VCaP (cell line): ENCODE data around the gene UBL7.

ENCODE experiments used
- H3K27ac ChIP-seq: fragments of 450-650 bp; 2 replicates; pipeline ENCODE4 v1.5.1; 2017
- CTCF ChIP-seq: fragments of 450-650 bp; conservative IDR thresholded peaks from 2 replicates; pipeline ENCODE4 v1.5.1; 2017; ENCODE audit warnings: mild to moderate bottlenecking, moderate library complexity

The UBL7 gene

GRCh38 chr15:74449643-74450205 lies 11.2 kb downstream of the UBL7 start:
- TF ChIP-seq CTCF, result no peak
- H3K27ac ChIP-seq, result no peak overlapping the region

DNA sequence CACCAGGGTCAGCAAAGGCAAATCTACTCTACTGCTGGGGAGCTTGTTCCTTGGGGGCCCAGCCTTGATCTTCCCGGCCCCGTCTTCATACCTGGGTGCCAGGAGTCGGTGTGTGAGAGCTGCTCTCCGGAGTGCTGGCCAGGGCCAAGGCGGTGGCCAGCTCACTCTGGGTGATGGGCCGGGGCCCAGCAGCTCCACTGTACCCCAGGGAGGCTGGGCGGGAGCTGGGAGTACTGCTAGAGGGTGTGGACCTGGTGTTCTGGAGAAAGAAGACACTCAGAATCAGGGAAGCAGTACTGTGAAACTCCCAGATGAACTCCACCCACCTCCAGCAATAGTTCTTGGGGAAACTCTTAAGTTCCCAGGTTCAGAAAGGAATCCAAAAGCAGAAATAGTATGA lies 11.9 kb downstream of the UBL7 start:
- H3K27ac ChIP-seq, result no peak overlapping the region
- TF ChIP-seq CTCF, result no peak

GRCh38 chr15:74445816-74446763 lies 14.9 kb downstream of the UBL7 start:
- TF ChIP-seq CTCF, result no peak
- no peak overlapping the region for H3K27ac ChIP-seq

GRCh38 chr15:74444106-74445062 lies 16.6 kb downstream of the UBL7 start:
- TF ChIP-seq CTCF, result no peak
- no peak overlapping the region for H3K27ac ChIP-seq

GRCh38 chr15:74443100-74443909 lies 17.7 kb downstream of the UBL7 start:
- no peak overlapping the region for H3K27ac ChIP-seq
- no peak for TF ChIP-seq CTCF

DNA sequence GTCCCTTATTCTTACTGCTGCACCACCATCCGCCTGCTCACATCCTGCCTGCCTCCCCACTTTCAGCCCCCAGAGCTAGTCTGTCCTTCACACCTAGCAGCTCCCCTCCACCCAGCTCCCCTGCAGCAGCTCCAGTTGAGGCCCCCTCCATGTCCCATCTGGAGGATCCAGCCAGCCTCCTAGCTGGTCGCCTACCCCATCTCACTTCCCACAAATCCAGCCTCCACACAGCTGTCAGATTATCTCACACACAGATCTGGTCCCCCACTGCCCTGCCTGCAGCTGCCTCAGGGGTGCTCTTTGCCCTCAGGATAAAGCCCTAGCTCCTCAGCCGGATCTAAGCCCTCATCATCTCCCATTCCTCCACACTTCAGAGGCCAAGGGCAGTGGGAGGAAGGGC lies 18.4 kb downstream of the UBL7 start:
- no peak overlapping the region for H3K27ac ChIP-seq
- TF ChIP-seq CTCF, result no peak
